HG03354 (cell line): ENCODE measurements around the gene MCTP2.

ENCODE experiments used
- ATAC-seq: cut with Tn5 transposase; IDR thresholded peaks from one replicate; pipeline ENCODE4 v1.9.1; 2021; ENCODE audit warnings: mild to moderate bottlenecking; ENCODE audit not compliant: unreplicated experiment, poor library complexity, severe bottlenecking

MCTP2 gene

DNA sequence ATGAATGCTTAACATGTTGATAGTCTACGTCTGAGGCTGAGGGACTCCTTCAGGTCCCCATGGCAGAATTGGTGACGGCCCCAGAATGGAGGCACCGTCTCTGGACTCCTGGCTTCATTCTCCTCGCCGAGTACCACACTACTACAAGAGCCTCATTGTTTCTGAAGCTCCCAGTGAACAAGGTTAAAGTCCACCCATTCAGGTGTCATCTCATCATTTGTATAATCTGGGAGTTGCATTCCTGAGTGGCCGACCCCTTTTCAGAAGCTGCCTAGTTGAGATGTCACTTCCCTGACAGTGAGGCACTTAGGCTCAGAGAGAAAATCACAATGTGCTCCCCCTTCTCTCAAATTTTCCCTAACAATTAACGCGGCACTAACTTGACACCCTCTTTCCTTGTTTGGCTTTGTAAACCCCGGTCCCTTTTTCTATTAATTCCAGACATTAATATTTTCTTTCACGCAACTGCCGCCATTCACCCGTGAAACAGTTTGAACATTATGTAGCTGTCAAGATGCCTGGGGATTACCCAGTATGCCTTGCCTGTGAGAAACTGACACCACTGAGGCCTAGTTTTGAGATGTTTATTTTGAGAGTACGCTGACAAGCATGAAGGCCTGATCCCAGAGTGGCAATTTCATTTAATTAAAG is 105.6 kb downstream of the MCTP2 start:
- ATAC-seq, result no peak

- ATAC-seq, result no peak
Observed at GRCh38 chr15:94338243-94338846, 107.0 kb downstream of the MCTP2 start.

DNA sequence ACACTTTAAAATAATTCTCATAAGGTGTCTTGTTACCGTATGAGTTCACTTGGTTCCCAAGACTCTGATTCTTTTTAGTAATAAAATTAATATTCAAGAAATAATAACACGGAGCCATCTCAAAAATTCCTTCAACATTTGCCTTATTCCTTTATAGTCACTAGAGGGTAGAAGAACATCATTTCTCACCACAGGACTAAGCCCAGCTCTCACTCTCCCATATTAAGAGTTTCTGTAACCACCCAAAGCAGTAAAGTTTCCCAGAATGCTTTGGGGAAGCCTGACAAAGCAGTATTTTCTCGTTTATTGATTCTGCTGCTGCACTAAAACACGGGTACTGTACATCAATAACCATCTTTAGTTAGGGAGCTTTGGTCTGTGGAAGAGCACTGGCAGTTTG is 114.9 kb downstream of the MCTP2 start:
- no peak for ATAC-seq

DNA sequence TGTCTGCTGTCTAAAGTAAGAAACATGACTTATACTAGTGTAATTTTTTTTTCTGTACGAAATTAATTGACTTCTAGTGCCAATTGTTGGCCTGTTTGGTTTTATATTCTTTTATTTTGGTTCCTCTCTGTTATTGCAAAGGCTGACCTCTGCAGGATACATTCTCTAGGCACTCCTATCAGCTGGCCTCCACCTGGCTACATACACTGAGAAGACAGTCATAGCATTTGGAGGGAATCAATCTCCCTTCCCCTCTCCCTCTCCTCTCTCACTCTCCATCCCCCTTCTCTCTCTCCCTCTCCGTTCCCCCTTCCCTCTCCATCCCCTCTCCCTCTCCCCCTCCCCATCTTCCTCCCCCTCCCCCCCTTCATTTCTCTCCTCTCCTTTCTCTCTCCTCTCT is 116.7 kb downstream of the MCTP2 start:
- ATAC-seq, result no peak

- ATAC-seq, result no peak
Observed at GRCh38 chr15:94351031-94351535, 119.7 kb downstream of the MCTP2 start.

DNA sequence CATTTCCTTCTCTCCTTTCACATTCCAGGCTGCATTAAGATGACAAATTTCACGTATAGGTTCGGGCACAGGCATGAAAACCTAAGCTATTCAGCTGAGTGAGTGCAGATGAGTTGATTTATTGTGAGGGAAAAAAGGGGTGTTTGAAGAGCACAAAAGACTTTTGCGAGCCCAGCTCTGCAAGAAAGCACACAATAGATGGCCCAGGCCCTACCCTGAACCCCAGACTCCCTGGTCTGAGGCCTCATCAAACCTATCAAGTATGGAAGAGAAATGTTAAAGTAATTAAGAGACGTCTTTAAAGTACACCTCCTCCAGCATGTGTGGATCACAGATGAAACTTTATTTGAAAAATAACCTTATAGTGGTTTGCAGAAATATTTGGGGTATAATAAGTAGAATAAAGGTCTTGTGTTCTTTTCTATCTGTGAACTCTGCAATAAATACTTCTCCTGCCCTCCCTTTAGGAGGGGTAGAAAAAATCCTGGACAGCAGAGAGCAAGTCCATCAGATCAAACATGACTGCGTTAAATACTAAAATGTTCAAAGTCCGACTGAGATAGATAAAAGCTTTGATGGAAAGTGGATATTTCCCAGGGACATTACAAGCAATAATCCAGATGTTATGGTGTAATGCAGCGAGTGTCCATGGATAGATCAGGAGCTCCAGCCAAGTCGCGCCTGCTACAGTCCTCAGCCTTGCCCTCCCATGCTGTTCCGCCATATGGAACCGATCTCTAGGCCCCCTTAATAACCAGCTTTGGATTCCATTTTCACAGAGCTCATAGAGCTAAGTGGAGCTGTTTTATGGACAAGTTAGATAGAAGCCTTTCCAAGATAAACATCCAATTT is 121.5 kb downstream of the MCTP2 start:
- no peak for ATAC-seq

GRCh38 chr15:94353488-94353820 is 122.1 kb downstream of the MCTP2 start:
- ATAC-seq, result no peak

DNA sequence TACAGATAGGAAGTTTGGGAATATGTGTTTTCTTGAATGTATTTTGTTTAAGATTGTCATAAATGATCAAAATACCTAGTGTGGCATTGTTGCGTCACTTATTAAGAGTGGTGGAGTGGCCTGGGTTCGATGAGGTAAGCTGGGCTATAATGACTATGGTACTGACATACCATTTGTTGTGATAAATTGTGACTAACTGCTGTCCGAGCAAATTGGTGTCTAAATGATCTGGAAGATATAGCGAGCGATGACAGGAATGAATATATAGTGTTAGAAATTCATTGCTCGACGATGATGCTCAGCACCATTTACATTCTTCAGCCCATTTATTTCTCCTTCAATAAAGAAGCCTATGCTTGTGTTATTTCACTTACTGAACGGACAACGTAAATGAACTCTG is 123.3 kb downstream of the MCTP2 start:
- no peak for ATAC-seq

GRCh38 chr15:94359716-94360115 is 128.4 kb downstream of the MCTP2 start:
- no peak for ATAC-seq

GRCh38 chr15:94360251-94360685 is 128.9 kb downstream of the MCTP2 start:
- ATAC-seq, result no peak

DNA sequence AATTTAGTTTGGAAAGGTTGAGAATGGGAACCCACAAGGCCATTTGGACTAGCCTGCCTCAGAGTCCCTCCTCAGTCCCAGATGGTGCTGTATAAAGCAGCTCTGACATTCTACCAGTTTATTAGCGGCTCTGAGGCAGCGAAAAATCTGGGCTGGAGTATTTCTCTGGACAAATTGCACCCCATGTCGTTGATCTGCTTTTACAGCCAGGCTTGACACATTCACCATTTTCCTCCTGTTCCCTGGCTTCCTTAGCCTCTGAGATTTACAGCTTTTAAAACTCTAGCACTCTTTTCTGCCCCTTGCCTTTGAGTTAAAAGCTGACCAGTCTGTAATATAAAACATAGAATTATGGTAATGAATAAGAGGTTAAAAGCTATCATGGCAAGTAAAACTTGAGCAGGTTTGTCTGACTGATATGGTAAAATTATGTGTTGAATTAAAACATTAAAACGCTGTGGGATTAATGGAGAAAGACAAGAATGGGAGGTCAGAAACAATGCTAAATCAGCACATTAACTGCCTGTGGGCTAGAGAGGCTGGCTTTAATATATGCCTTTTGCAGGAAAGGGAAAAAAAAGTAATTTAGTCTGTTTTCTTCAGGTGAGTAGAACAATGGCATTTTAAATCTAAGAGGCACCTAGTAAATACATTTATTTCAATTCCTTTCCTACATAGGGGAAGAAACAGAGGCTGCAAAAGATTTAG is 131.2 kb downstream of the MCTP2 start:
- ATAC-seq, result no peak

DNA sequence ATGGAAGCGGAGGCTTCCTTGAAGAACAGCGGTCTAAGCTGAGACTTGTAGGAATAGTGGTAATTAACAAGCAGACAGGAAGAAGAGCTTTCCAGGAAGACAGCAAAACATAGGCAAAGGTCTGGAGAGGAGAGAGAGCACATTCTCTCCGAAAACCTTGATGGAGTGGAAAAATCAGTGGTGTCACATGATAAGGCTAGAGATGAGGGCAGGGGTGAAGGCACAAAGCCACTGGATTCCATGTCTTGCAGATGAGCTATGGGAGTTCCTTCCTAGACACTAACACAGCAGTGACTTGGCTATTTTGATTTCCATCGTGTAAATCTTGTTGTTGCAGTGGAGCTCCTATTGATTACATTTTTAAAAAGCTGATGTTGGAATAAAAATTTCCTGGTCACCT is 132.0 kb downstream of the MCTP2 start:
- no peak for ATAC-seq

DNA sequence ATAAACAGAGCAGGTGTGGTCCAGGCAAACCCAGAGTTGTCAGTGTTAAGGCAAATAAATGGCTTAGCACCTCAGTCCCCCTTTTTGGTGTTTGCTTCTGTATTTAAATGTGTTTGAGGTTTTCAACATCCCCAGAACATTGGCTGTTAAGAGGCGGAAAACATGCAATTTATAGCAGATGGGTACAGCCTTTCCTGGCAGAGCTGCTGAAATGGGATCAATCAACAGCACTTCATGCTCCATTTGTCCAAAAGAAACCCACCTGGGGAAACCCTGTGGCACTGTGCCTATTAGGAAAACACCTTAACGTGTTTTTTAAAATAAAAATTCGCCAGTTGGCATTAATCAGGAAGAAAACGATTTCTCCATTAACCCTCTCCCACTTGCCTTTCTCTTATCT is 135.4 kb downstream of the MCTP2 start:
- no peak for ATAC-seq

- no peak for ATAC-seq
Observed at GRCh38 chr15:94367726-94368535, 136.6 kb downstream of the MCTP2 start.

GRCh38 chr15:94370206-94370935 is 139.0 kb downstream of the MCTP2 start:
- no peak for ATAC-seq

- no peak for ATAC-seq
Observed at GRCh38 chr15:94370936-94371285, 139.6 kb downstream of the MCTP2 start.

GRCh38 chr15:94372821-94373220 is 141.5 kb downstream of the MCTP2 start:
- ATAC-seq, result no peak

DNA sequence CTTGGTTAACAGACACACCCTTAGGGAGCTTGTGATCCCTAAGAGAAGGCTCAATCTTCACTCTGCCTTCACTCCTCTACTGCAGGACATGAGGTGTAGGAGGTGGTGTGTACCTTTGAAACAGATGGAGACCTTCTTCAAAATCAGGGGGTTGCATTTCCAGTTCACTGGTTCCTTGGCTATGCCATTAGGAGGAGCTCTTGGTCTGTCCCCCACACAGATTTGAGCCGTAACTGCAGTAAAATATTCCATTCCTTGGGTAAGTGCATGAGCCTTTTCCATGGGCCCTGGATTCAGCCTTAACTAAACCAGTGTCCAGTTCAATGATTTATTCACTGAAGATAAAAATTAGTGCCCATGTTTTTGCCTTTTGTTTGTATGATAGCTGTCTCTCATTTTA is 144.6 kb downstream of the MCTP2 start:
- no peak for ATAC-seq

DNA sequence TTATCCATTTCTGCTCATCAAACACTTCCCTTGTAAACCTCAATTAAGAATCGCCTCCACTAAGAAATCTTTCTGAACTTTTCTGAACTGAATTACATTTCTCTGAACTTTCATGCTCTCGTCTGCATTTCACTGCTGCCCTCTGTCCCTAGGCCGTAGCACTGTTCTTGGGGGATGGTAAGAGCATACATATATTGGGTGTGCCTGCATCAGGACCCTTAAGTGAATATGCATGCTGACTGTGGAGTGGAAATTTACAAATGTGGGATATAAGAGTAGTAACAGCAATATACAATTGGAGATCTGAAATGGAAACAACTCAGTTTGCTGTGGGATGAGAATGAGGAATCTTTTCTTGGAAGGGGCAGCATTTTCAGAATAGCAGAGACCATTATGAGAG is 148.6 kb downstream of the MCTP2 start:
- no peak for ATAC-seq
